Endometrial microvascular endothelial cells (primary cell): ENCODE data around the gene LRIG1. TPM values are rescaled to one million over a fixed set of nuclear protein-coding genes. Genes with fewer than 3 reads are reported as not detected.

Source experiments
- in situ Hi-C: cut with HindIII; loops from 2 replicates; pipeline ENCODE4 v1.10.0; 2017; ENCODE audit warnings: low sequenced_read_pairs, low pct_unique_long_range_greater_than_20kb; ENCODE audit errors: inconsistent ontology term
- total RNA-seq: library from RNA; depleted of rRNA; stranded (reverse); fragments of >200 nt; gene quantifications from one replicate; pipeline ENCODE4 v1.2.3, GENCODE V29; 2015; ENCODE audit errors: inconsistent ontology term

LRIG1 gene
- total RNA-seq, 1 donor from 2014 or later, result 8.3 TPM

DNA sequence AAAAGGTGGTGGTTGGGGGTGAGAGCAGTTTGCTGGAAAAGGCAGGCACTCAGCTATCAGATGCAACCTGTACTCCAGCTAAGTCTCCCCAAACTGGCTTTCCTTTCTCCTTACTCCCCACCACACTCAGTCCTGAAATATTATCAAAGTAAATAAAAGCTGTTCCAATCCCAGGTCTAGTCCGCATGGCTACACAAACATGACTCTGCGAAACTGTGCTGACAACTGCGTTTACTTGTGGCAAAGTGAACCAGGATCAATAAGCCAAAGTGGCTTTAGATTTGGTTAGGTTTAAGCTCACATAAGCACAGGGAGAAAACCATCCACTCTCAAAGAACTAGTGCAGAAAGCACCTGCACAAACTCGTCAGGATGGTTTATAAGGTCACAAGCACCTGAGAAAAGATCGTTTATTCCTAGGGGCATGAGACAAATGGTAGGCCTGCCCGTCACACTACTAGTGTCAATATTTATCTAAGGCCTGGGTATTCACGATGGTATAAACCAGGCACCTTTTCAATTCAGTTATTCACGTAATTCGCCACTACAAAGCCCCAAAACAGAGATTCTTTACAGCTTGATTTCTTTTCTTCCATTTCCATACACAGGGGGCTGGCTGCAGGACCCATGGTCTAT lies 25.3 kb downstream of the LRIG1 start:
- in situ Hi-C loops, result no loop called here

DNA sequence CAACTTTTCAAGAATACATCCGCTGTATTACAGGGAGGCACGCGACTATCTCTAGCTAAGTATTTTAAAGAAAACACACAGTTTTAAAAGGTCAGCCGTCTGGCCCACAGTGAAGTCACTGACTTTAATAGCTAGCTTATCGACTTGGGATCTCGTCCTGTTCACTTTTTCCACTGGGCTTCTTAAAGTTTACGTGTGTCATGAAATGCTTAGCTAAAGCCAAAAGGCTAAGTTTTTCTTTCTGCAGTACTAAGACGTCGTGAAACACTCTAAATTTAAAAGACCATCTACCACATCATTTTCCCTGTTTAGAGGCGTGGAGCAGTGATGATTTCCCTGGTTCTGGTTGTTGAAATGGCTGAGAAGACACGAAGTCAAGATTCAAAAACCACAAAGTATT lies 27.1 kb downstream of the LRIG1 start:
- in situ Hi-C loops, result no loop called here

GRCh38 chr3:66473181-66473580 lies 27.6 kb downstream of the LRIG1 start:
- in situ Hi-C loops, result no loop called here

DNA sequence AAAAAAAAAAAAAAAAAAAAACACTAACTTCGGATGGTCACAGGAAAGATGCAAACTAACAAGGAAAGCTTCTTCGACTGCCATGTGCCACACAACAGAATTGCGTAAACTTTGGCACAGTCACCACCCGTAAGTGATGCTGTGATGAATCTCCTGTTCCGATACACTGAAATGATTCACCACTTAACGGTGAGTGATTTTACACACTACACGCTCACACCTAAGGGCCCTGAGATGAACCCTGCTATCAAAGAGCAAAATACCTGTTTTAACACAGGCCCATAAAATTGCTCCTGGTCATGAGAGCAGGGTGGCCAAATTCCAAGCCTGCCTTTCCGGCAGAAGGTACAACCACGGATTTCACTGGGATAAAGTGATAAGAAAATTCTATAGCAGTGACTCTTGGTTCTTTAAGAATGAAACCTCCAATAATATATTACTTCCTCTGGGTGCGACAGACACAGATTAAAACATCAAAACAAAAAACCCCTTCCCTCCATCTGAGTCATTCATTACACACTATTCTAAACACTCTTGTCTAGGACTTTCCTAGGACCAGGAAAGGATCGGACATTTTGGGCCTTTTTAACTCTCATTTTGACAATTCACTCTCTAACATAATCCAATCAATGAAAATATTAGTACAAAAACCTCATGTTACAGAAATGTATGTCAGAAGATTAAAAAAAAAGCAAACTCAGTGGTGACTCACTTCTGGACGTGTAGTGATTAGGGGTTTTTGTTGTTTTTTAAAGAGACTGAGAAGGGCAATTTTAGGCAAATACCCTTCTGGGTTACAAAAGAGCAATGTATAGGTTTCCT lies 28.3 kb downstream of the LRIG1 start:
- in situ Hi-C loops, result no loop called here

DNA sequence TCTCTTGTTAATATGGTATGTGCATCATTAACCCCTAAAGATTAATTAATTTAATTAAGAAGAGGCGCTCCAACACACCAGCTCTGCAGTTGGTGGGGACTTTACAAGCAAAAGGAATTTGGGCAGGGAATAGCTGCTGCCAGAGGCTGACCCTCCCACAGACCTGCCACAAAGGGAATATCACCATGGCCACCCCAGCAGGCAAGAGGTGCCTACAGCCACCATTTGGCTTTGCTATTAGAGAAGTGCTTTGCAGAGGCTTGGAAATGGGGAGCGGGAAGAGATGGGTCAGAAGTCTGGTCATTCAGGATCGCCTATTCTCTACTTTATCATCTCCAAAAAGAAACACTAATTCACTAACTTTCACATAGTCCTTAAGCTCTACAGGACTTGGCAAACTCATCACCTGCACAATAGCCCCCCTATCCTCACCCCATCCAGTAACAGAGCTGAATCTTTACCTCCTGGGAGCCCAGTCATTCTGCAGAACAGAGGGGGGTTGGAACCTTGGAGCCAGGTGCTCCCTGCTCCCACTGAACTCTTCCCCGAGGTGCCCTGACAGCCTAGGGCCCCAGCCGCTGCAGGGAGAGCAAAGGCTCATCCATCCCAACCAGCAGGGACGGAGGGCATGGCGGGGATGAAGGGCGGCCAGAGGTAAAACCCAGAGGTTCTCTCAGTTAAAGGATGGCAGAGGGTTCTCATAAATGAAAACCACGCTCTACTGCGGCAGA lies 29.7 kb downstream of the LRIG1 start:
- in situ Hi-C loops, result no loop called here

GRCh38 chr3:66470285-66470684 lies 30.5 kb downstream of the LRIG1 start:
- in situ Hi-C loops, result no loop called here

DNA sequence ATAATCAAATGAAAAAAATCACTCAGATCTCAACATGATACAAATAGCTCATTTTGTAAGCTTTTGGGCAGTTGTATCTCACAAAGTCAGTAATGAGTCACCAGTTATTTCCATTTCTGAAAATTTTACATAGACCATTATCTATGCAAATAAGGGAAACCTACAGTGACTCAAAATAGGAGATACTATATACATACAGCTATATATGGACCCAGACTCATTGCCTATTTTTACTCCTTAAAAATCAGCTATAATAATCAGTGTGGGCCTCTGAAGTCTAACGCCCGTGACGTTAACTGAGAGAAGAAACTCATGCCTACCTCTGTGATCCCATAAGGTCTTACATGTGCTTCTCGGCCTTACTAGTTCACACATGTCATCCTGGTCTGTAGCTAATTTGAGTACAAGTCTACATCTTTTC lies 31.6 kb downstream of the LRIG1 start:
- in situ Hi-C loops, result no loop called here

DNA sequence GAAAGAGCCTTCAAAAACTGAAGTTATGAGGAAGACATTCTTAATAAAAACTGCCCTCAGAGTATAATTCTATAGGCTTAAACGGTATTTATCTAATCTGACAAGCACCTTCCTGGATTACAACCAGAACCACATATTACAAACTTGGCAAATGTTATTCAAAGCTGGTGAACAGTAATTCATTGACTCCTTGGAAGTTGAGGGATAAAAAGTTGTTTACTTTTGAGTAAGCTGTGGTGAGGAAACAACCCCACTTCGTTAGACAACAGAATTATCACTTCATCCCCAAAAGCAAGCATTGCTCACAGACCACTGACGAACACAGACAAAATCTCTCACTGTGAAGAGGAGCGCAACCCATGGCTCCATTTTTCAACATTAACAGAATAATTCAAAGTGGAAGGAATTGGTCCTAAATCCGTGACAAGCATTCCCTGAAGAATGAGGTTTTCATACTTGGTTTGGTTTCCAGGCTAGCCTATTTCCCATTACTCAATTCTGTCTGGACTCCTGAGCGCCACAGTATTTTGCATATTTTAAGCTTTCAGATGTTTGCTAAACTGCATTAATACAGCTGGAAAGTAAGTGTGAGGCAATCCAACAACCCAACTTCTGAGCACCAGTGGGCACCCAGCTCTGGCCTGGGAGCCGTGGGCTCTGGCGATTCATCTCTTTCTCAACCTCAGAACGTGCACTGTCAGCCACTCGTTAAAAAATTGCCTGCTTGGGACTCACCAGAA lies 32.7 kb downstream of the LRIG1 start:
- in situ Hi-C loops, result no loop called here

DNA sequence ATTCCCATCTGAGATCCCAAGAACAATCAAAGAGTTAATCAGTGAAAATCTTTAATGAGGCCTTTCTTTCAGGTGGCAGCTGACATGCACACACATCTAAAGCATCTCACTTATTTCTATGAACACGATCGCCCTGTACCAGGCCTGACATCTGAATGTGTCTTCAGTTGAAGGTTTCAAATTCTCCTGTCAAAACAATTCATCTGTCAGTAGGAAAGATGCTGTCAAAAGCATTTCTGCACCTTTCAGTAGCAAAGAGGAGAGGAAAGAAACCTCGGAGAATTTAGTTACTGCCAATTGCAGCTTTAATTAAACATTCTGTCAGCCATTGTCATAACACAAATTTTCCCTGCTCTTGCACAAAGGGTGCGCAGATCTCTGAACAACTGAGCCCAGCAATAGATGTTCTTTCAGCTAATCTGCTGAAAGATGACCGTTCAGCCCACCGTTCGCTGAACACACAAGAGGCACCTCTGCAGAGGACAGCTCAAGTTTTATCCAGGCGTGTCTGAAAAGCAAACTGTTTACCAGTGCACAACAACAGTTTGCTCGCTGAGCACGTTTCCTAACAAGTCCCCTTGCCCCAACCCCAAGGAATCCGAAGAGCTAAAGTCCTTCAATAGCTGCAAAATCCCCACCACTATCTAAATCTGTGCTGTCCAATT lies 34.1 kb downstream of the LRIG1 start:
- in situ Hi-C loops, result no loop called here

- in situ Hi-C loops, result no loop called here
Measured at GRCh38 chr3:66465587-66465986, 35.2 kb downstream of the LRIG1 start.

DNA sequence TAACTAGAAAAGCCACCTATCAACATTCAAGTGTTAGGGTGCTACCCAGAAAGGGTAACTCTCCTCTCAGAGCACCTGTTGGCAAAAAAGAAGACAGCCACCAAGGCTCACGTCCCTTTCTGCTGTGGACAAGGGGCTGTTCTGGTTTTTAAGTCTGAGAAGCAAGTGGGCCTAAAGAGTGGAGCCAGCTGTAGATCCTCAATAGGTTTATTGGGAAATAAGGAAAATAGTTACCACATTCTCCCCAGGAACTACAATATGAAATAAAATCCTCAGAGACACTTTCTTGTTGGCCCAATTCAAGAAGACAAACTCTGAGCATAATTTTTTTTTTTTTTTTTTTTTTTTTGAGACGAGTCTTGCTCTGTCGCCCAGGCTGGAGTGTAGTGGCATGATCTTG lies 35.8 kb downstream of the LRIG1 start:
- in situ Hi-C loops, result no loop called here

DNA sequence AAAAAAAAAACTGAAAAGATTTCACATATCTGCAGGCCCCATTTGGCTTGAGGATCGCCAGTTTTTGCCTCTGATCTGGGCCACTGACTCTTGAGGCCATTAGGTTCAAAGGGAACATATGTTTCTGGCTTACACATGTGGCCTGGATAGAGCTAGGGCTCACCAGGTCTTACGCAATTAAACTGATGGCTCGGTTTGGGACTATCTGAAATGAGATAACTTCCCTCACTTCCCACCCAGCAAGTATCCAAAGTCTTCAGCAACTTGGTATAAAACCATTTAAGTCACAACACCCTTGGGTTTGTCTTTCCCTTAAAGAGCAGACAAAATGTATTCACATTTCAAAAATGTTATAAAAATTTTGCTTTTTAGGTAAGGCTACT lies 36.3 kb downstream of the LRIG1 start:
- in situ Hi-C loops, result no loop called here

- in situ Hi-C loops, result no loop called here
Measured at GRCh38 chr3:66463730-66464511, 36.9 kb downstream of the LRIG1 start.

GRCh38 chr3:66463054-66463631 lies 37.7 kb downstream of the LRIG1 start:
- in situ Hi-C loops, result no loop called here

DNA sequence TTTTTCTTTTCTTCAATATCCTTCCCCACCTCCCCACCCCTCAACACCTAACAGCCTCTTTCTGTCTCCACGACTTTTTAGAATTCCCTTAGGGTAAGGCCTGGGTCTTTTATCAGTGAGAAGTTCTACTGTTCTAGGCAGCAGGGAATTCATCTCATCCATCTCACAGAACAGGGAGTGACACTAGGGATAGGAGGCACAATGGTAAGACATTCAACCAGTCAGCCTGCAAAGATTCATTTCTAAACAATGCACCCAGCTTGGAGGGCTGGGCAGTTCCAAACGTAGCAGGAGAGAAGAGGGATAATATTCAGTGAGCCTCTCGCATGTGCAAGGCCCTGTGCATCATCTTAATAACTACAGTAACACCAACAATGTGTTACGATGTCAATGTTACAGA lies 43.6 kb downstream of the LRIG1 start:
- in situ Hi-C loops, result no loop called here

- in situ Hi-C loops, result no loop called here
Measured at GRCh38 chr3:66456711-66457173, 44.1 kb downstream of the LRIG1 start.

DNA sequence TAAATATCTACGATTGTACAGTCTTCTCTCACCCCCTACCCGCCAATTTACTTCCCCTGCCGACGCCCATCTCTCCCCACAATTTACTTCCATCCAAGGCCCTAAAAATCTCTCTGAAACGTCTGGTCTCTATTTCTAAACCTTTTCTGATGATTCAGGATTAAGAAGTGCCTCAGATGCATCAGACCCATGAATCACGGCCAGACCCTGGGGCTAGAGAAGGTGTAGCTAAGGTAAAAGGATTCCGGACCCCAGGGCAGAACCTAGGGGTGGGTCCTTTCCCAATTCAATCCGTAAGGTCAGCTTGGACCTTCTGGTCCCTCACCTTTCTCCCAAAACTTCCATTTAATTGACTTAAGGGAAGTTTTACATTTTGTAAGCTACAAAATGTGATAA lies 46.4 kb downstream of the LRIG1 start:
- in situ Hi-C loops, result no loop called here
